Neuronal stem cell (in vitro differentiated cells): ENCODE measurements around the gene SMPD3.

ENCODE experiments used
- DNase-seq: peaks from one replicate; pipeline ENCODE4 v3.0.0-alpha.2; 2013; ENCODE audit warnings: low spot score
- H2AFZ ChIP-seq: one replicate; pipeline ENCODE4 v1.6.1; 2013; ENCODE audit warnings: mild to moderate bottlenecking, low read length, inconsistent platforms
- H2AK5ac ChIP-seq: 2 replicates; pipeline ENCODE4 v1.6.1; 2013; ENCODE audit warnings: low read depth, mild to moderate bottlenecking, inconsistent platforms, low read length, moderate library complexity, mixed read lengths
- H2BK120ac ChIP-seq: 2 replicates; pipeline ENCODE4 v1.6.1; 2013; ENCODE audit warnings: low read depth, mild to moderate bottlenecking, inconsistent platforms, low read length, moderate library complexity, mixed read lengths
- H2BK12ac ChIP-seq: one replicate; pipeline ENCODE4 v1.6.1; 2013; ENCODE audit warnings: low read length, inconsistent platforms
- H2BK15ac ChIP-seq: 2 replicates; pipeline ENCODE4 v1.6.1; 2013; ENCODE audit warnings: mild to moderate bottlenecking, low read length, inconsistent platforms, mixed read lengths
- H2BK5ac ChIP-seq: one replicate; pipeline ENCODE4 v1.6.1; 2013; ENCODE audit warnings: inconsistent platforms, mild to moderate bottlenecking, low read length, moderate library complexity
- H3K14ac ChIP-seq: one replicate; pipeline ENCODE4 v1.6.1; 2013; ENCODE audit warnings: low read length, inconsistent platforms
- H3K18ac ChIP-seq: 2 replicates; pipeline ENCODE4 v1.6.1; 2013; ENCODE audit warnings: low read length, inconsistent platforms
- H3K23ac ChIP-seq: 2 replicates; pipeline ENCODE4 v1.6.1; 2013; ENCODE audit warnings: low read depth, mild to moderate bottlenecking, mixed read lengths, low read length, inconsistent platforms; ENCODE audit not compliant: poor library complexity
- H3K27ac ChIP-seq: replicated peaks from 3 replicates; pipeline ENCODE4 v1.5.1; 2013; ENCODE audit warnings: low read length, inconsistent platforms
- H3K27me3 ChIP-seq, 3 experiments: 2 replicates each; pipeline ENCODE4 v1.6.1; 2013; ENCODE audit warnings: low read length in 3 of 3, mild to moderate bottlenecking in 2 of 3, inconsistent platforms in 1 of 3, low read depth in 1 of 3, mixed read lengths in 1 of 3, moderate library complexity in 1 of 3; ENCODE audit not compliant: control insufficient read depth in 3 of 3, insufficient read depth in 3 of 3
- H3K36me3 ChIP-seq, 2 donors: replicated peaks in 1 of 2; 2 replicates each; pipeline ENCODE4 v1.6.1; 2013; ENCODE audit warnings: low read length in 2 of 2; ENCODE audit not compliant: control insufficient read depth in 2 of 2, insufficient read depth in 2 of 2
- H3K4ac ChIP-seq: 2 replicates; pipeline ENCODE4 v1.6.1; 2013; ENCODE audit warnings: inconsistent platforms, mild to moderate bottlenecking, low read length, moderate library complexity
- H3K4me1 ChIP-seq, 2 donors: 1 replicate in 1 of 2; 2 replicates in 1 of 2; pipeline ENCODE4 v1.6.1; 2013; ENCODE audit warnings: low read length in 2 of 2, low read depth in 1 of 2; ENCODE audit not compliant: control insufficient read depth in 2 of 2, insufficient read depth in 1 of 2
- H3K4me2 ChIP-seq: one replicate; pipeline ENCODE4 v1.6.1; 2013; ENCODE audit warnings: mild to moderate bottlenecking, low read length, inconsistent platforms; ENCODE audit not compliant: insufficient read depth, poor library complexity, severe bottlenecking
- H3K4me3 ChIP-seq, 2 donors: 2 replicates each; pipeline ENCODE4 v1.5.1; 2013; ENCODE audit warnings: low read length in 2 of 2, mild to moderate bottlenecking in 2 of 2, inconsistent platforms in 1 of 2, moderate library complexity in 1 of 2
- H3K79me1 ChIP-seq: one replicate; pipeline ENCODE4 v1.6.1; 2013; ENCODE audit warnings: low read depth, mild to moderate bottlenecking, inconsistent platforms, low read length, moderate library complexity
- H3K9ac ChIP-seq: one replicate; pipeline ENCODE4 v1.6.1; 2013; ENCODE audit warnings: mild to moderate bottlenecking, low read depth, low read length, inconsistent platforms; ENCODE audit not compliant: poor library complexity
- H3K9me3 ChIP-seq, 2 donors: replicated peaks in 1 of 2; 2 replicates each; pipeline versions ENCODE3 to v1.6.1; 2013; ENCODE audit warnings: low read length in 2 of 2, mild to moderate bottlenecking in 2 of 2, inconsistent platforms in 1 of 2, low read depth in 1 of 2, mixed read lengths in 1 of 2, moderate library complexity in 1 of 2; ENCODE audit not compliant: control insufficient read depth in 2 of 2, insufficient read depth in 1 of 2
- H4K8ac ChIP-seq: one replicate; pipeline ENCODE4 v1.6.1; 2013; ENCODE audit warnings: low read depth, mild to moderate bottlenecking, inconsistent platforms, low read length, moderate library complexity
- H4K91ac ChIP-seq: one replicate; pipeline ENCODE4 v1.6.1; 2013; ENCODE audit warnings: low read length, low read depth, mild to moderate bottlenecking, inconsistent platforms; ENCODE audit not compliant: poor library complexity
- WGBS, 2 donors: extraction: QIAGEN DNeasy Blood & Tissue Kit; methylation state at CpG; one replicate each; pipeline ENCODE4 v1.1.7; 2013; ENCODE audit warnings: missing lambda C conversion rate in 2 of 2, mixed read lengths in 1 of 2; ENCODE audit not compliant: insufficient read length in 2 of 2, insufficient replicate concordance in 1 of 2; ENCODE audit errors: extremely low coverage in 2 of 2; 5-methylcytosine and 5-hydroxymethylcytosine counted together

Gene SMPD3

GRCh38 chr16:68458101-68458500 is 9.8 kb upstream of the SMPD3 start:
- no peak for DNase-seq
- no peak overlapping the region for H2BK5ac ChIP-seq
- H3K4me1 ChIP-seq: no peaks in the 10 kb centered on the region
- H3K9ac ChIP-seq: no peak overlapping the region
- H3K4me3 ChIP-seq: no peak overlapping the region
- H4K91ac ChIP-seq: no peak overlapping the region
- H3K27ac ChIP-seq: no peak overlapping the region
- H2BK12ac ChIP-seq: no peak overlapping the region
- no peak overlapping the region for H2BK120ac ChIP-seq
- H2BK15ac ChIP-seq: no peak overlapping the region
- no peak overlapping the region for H3K23ac ChIP-seq
- no peak overlapping the region for H3K4ac ChIP-seq
- no peak overlapping the region for H3K18ac ChIP-seq
- H3K36me3 ChIP-seq: no peaks in the 10 kb centered on the region
- WGBS, 2 donors: no CpG with 5 or more reads among the region's 3 CpGs
- H3K79me1 ChIP-seq: no peaks in the 10 kb centered on the region
- no peak overlapping the region for H2AFZ ChIP-seq
- peaks cover 0 to 7% (median 0%) of the 10 kb centered on the region in 3 experiments for H3K27me3 ChIP-seq
- no peak overlapping the region for H2AK5ac ChIP-seq
- H3K14ac ChIP-seq: no peak overlapping the region
- no peak overlapping the region for H3K4me2 ChIP-seq
- no peak overlapping the region for H4K8ac ChIP-seq
- H3K9me3 ChIP-seq: peaks cover 0 to 3% of the 10 kb centered on the region in 2 donors

- H3K9ac ChIP-seq: no peak overlapping the region
- no peak overlapping the region for H2AK5ac ChIP-seq
- no peak overlapping the region for H3K18ac ChIP-seq
- no peak overlapping the region for H4K91ac ChIP-seq
- no peak overlapping the region for H2BK5ac ChIP-seq
- no peak overlapping the region for H2AFZ ChIP-seq
- no peak overlapping the region for H3K27ac ChIP-seq
- no peak overlapping the region for H2BK12ac ChIP-seq
- no peak overlapping the region for H3K23ac ChIP-seq
- no peak overlapping the region for H3K14ac ChIP-seq
- H2BK120ac ChIP-seq: no peak overlapping the region
- no peaks in the 10 kb centered on the region for H3K36me3 ChIP-seq
- H3K4me3 ChIP-seq: no peak overlapping the region
- H3K4me2 ChIP-seq: no peak overlapping the region
- no peaks in the 10 kb centered on the region for H3K79me1 ChIP-seq
- H4K8ac ChIP-seq: no peak overlapping the region
- DNase-seq: no peak
- no CpG with 5 or more reads among the region's 3 CpGs for WGBS, 2 donors
- no peak overlapping the region for H2BK15ac ChIP-seq
- no peaks in the 10 kb centered on the region for H3K9me3 ChIP-seq
- peaks cover 0 to 7% (median 0%) of the 10 kb centered on the region in 3 experiments for H3K27me3 ChIP-seq
- H3K4me1 ChIP-seq: no peaks in the 10 kb centered on the region
- no peak overlapping the region for H3K4ac ChIP-seq
Measured at GRCh38 chr16:68455631-68456030, 7.3 kb upstream of the SMPD3 start.

- no peak overlapping the region for H3K23ac ChIP-seq
- peaks cover 0 to 7% (median 0%) of the 10 kb centered on the region in 3 experiments for H3K27me3 ChIP-seq
- H4K8ac ChIP-seq: no peak overlapping the region
- H3K79me1 ChIP-seq: no peaks in the 10 kb centered on the region
- no peaks in the 10 kb centered on the region for H3K36me3 ChIP-seq
- H3K9me3 ChIP-seq: no peaks in the 10 kb centered on the region
- no peak overlapping the region for H2BK12ac ChIP-seq
- H2AFZ ChIP-seq: no peak overlapping the region
- no peak overlapping the region for H3K4me2 ChIP-seq
- no peak overlapping the region for H2AK5ac ChIP-seq
- H3K4ac ChIP-seq: no peak overlapping the region
- no peaks in the 10 kb centered on the region for H3K4me1 ChIP-seq
- no peak overlapping the region for H3K9ac ChIP-seq
- H2BK5ac ChIP-seq: no peak overlapping the region
- H2BK120ac ChIP-seq: no peak overlapping the region
- no CpG with 5 or more reads among the region's 5 CpGs for WGBS, 2 donors
- no peak overlapping the region for H3K14ac ChIP-seq
- no peak overlapping the region for H3K4me3 ChIP-seq
- H3K18ac ChIP-seq: no peak overlapping the region
- no peak overlapping the region for H2BK15ac ChIP-seq
- H3K27ac ChIP-seq: no peak overlapping the region
- H4K91ac ChIP-seq: no peak overlapping the region
- DNase-seq: no peak
Measured at GRCh38 chr16:68454920-68455435, 6.7 kb upstream of the SMPD3 start.

GRCh38 chr16:68453816-68454215 is 5.5 kb upstream of the SMPD3 start:
- Histone ChIP-seq H3K4me3 (peak overlapping the region in 1 of 2 donors; percentile 6), H4K91ac (no peak overlapping the region), H3K4me2 (no peak overlapping the region), H3K27ac (no peak overlapping the region), H3K4ac (no peak overlapping the region), H3K18ac (no peak overlapping the region), H2AFZ (no peak overlapping the region), H3K14ac (no peak overlapping the region), H3K27me3 (no peaks in the 10 kb centered on the region), H2BK5ac (no peak overlapping the region), H2BK15ac (no peak overlapping the region), H3K79me1 (no peaks in the 10 kb centered on the region), H2BK120ac (no peak overlapping the region), H4K8ac (no peak overlapping the region), H3K9me3 (no peaks in the 10 kb centered on the region), H3K36me3 (no peaks in the 10 kb centered on the region), H3K9ac (no peak overlapping the region), H3K4me1 (peaks cover 0 to 5% of the 10 kb centered on the region in 2 donors), H2BK12ac (no peak overlapping the region), H3K23ac (no peak overlapping the region), H2AK5ac (no peak overlapping the region)
- WGBS, 2 donors: no CpG with 5 or more reads among the region's 2 CpGs
- no peak for DNase-seq
